ENCODE data around the gene SPATA31D1. TPM values are rescaled to one million over a fixed set of nuclear protein-coding genes. Genes with fewer than 3 reads are reported as not detected.

Gene SPATA31D1
- total RNA-seq, 1 experiment from 2014 or later = not detected

DNA sequence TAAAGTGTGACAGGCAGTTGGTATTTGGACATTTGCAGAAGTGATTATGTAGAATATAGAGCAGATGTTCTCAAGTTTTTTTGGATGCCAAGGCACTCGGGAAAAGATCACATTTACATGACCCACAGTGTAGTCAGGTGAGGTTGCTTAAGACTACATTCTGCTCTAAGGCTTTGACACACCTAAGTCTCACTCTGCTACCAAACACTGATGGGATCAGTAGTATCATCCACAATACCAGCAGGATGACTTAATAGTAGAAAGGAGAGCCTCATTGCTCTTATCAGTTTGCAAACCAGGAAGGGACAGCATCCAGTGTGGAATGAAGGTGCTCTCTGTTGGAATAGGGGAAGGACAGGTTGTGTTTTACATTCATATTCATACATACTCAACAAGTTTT lies 2.5 kb upstream of the SPATA31D1 start:
- no peaks in the 10 kb centered on the region for H3K9me3 Mint-ChIP-seq

More for the DNA sequence above, 2.5 kb upstream of the SPATA31D1 start:
- no peak overlapping the region for H3K27ac ChIP-seq (ENCODE audit: insufficient read length, low read depth, low read length)
- H3K79me1 ChIP-seq (ENCODE audit: insufficient read depth, low read depth, low read length, poor library complexity, severe bottlenecking) = no peaks in the 10 kb centered on the region
- H4K20me1 ChIP-seq (ENCODE audit: control insufficient read depth, insufficient read depth, insufficient read length) = no peaks in the 10 kb centered on the region
- H2BK20ac ChIP-seq (ENCODE audit: low read depth, low read length, poor library complexity, severe bottlenecking) = no peak overlapping the region
- no peak overlapping the region for H2AK5ac ChIP-seq (ENCODE audit: insufficient read length, low read length)
- H3K4ac ChIP-seq (ENCODE audit: low read depth, low read length) = no peak overlapping the region
- H2BK15ac ChIP-seq (ENCODE audit: low read depth, low read length) = no peak overlapping the region
- H2BK120ac ChIP-seq (ENCODE audit: low read depth, low read length, poor library complexity, severe bottlenecking) = no peak overlapping the region
- H3K4me3 Mint-ChIP-seq = no peak overlapping the region
- no peak overlapping the region for H2BK5ac ChIP-seq (ENCODE audit: insufficient read length, low read length)
- WGBS (ENCODE audit: extremely low coverage, insufficient read length, low lambda C conversion rate) = no CpG with 5 or more reads among the region's 1 CpG
- H4K8ac ChIP-seq (replicated peaks; ENCODE audit: insufficient read length, low read depth, low read length) = no peak overlapping the region
- DNase-seq = no peak
- no peak overlapping the region for H3K14ac ChIP-seq (ENCODE audit: insufficient read depth, low read length)
- no peaks in the 10 kb centered on the region for H3K27me3 ChIP-seq (ENCODE audit: insufficient read depth, low read length)
- H2AFZ ChIP-seq (ENCODE audit: low read length) = no peak overlapping the region
- no peak overlapping the region for H3T11ph ChIP-seq (ENCODE audit: low read length)
- H3K9ac ChIP-seq (ENCODE audit: extremely low read depth, insufficient read length, low read length) = no peak overlapping the region
- H3K23ac ChIP-seq (ENCODE audit: insufficient read length, low read depth, low read length) = no peak overlapping the region
- H2BK12ac ChIP-seq (ENCODE audit: insufficient read length, low read depth, low read length) = no peak overlapping the region
- no peaks in the 10 kb centered on the region for H3K4me1 ChIP-seq (ENCODE audit: insufficient read depth, low read length)
- no peak for TF ChIP-seq CTCF (conservative IDR thresholded peaks at IDR 0.05)
- no peak overlapping the region for H4K91ac ChIP-seq (ENCODE audit: insufficient read length, low read depth, low read length)
- H3K4me1 Mint-ChIP-seq = peaks cover 5% of the 10 kb centered on the region in 2 experiments; a peak in 3 of 4 replicates
- no peak overlapping the region for H3K56ac ChIP-seq (ENCODE audit: insufficient read length, low read depth, low read length)
- H3K9me3 ChIP-seq (ENCODE audit: control insufficient read depth, low read depth, low read length) = no peaks in the 10 kb centered on the region
- no peak overlapping the region for H3K18ac ChIP-seq (ENCODE audit: insufficient read length, low read depth, low read length)
- no peaks in the 10 kb centered on the region; a peak in 1 of 7 replicates for H3K36me3 Mint-ChIP-seq (ENCODE audit: insufficient read depth in 1 of 3, low read depth in 3 of 3)
- no peak overlapping the region for H3K27ac Mint-ChIP-seq
- H3K27me3 Mint-ChIP-seq (ENCODE audit: low read depth) = no peaks in the 10 kb centered on the region
- no peaks in the 10 kb centered on the region for H3K79me2 ChIP-seq (ENCODE audit: insufficient read depth, low read length)
- no peak overlapping the region for H4K5ac ChIP-seq (ENCODE audit: insufficient read length, low read depth, low read length)
- no peaks in the 10 kb centered on the region for H3K23me2 ChIP-seq (ENCODE audit: insufficient read length, low read depth, low read length, poor library complexity, severe bottlenecking)
- no peak overlapping the region for H3K4me2 ChIP-seq (ENCODE audit: insufficient read depth, insufficient read length, low read length)

Measured in H9 (cell line).